H1 (cell line): ENCODE data around the gene NOL4L. TPM values are rescaled to one million over a fixed set of nuclear protein-coding genes. Genes with fewer than 3 reads are reported as not detected.

Experiments
- CTCF ChIA-PET: fragments of 300-600 bp; sonication (Branson Sonifier 250); formaldehyde crosslinking; loops from one replicate; lab custom pipeline; 2021; ENCODE audit not compliant: partially characterized antibody; lab: Charles Lee
- POLR2A ChIA-PET: fragments of 300-600 bp; sonication (Branson Sonifier 250); formaldehyde crosslinking; loops from one replicate; lab custom pipeline; 2021; ENCODE audit warnings: inconsistent platforms; ENCODE audit not compliant: partially characterized antibody; lab: Charles Lee
- DNase-seq, 2 experiments: peaks; one replicate each; pipeline versions ENCODE4 v3.0.0 to v3.0.0-alpha.2; 2010 to 2022; ENCODE audit warnings: low spot score in 2 of 2, low read depth in 1 of 2, mixed read lengths in 1 of 2
- FAIRE-seq: peaks from 2 replicates; lab custom pipeline; 2011; peaks lifted over from hg19 to GRCh38; lab: Jason Lieb, UNC
- H2AFZ ChIP-seq: 2 replicates; pipeline ENCODE4 v1.8.1; 2012; ENCODE audit warnings: low read length, inconsistent platforms
- H2AK5ac ChIP-seq: 2 replicates; pipeline ENCODE4 v1.6.1; 2013; ENCODE audit warnings: low read depth, low read length
- H2BK120ac ChIP-seq: replicated peaks from 2 replicates; pipeline ENCODE3; 2013; ENCODE audit warnings: low read depth, low read length, inconsistent platforms
- H2BK12ac ChIP-seq: 2 replicates; pipeline ENCODE4 v1.6.1; 2013; ENCODE audit warnings: low read depth, low read length
- H2BK15ac ChIP-seq: 2 replicates; pipeline ENCODE4 v1.6.1; 2013; ENCODE audit warnings: low read length
- H2BK20ac ChIP-seq: 2 replicates; pipeline ENCODE4 v1.6.1; 2013; ENCODE audit warnings: low read length
- H2BK5ac ChIP-seq: 2 replicates; pipeline ENCODE4 v1.6.1; 2013; ENCODE audit warnings: low read depth, low read length
- H3K14ac ChIP-seq: 2 replicates; pipeline ENCODE4 v1.6.1; 2013; ENCODE audit warnings: inconsistent platforms; ENCODE audit not compliant: insufficient read length
- H3K18ac ChIP-seq: 2 replicates; pipeline ENCODE4 v1.6.1; 2013; ENCODE audit warnings: low read length; ENCODE audit errors: extremely low read depth
- H3K23ac ChIP-seq: 2 replicates; pipeline ENCODE4 v1.6.1; 2013; ENCODE audit warnings: inconsistent platforms; ENCODE audit not compliant: insufficient read length
- H3K23me2 ChIP-seq: 2 replicates; pipeline ENCODE4 v1.6.1; 2013; ENCODE audit warnings: low read depth, low read length
- H3K27ac ChIP-seq: 2 replicates; pipeline ENCODE4 v1.6.1; 2011; ENCODE audit warnings: low read depth, low read length, inconsistent platforms
- H3K27me3 ChIP-seq, 4 experiments: replicated peaks in 1 of 4; 1 replicate in 1 of 4; 2 replicates in 3 of 4; pipeline versions ENCODE4 v1.6.1 to v1.8.1; 2011 to 2013; ENCODE audit warnings: low read length in 3 of 4, mild to moderate bottlenecking in 3 of 4, inconsistent platforms in 2 of 4, mixed read lengths in 2 of 4, moderate library complexity in 1 of 4; ENCODE audit not compliant: control insufficient read depth in 3 of 4, insufficient read depth in 3 of 4; ENCODE audit errors: extremely low read depth in 1 of 4
- H3K36me3 ChIP-seq, 4 experiments: 2 replicates each; pipeline versions ENCODE4 v1.6.1 to v1.8.1; 2011 to 2013; ENCODE audit warnings: mild to moderate bottlenecking in 4 of 4, low read length in 3 of 4, moderate library complexity in 2 of 4, control low read depth in 1 of 4, inconsistent platforms in 1 of 4; ENCODE audit not compliant: insufficient read depth in 4 of 4, control insufficient read depth in 2 of 4
- H3K4ac ChIP-seq: replicated peaks from 2 replicates; pipeline ENCODE3; 2013; ENCODE audit warnings: low read length, low read depth, mixed read lengths, inconsistent platforms; ENCODE audit not compliant: insufficient read length
- H3K4me1 ChIP-seq, 4 experiments: replicated peaks in 1 of 4; 1 replicate in 1 of 4; 2 replicates in 3 of 4; pipeline versions ENCODE4 v1.6.1 to v1.8.1; 2011 to 2013; ENCODE audit warnings: low read length in 3 of 4, inconsistent platforms in 2 of 4, mixed read lengths in 1 of 4; ENCODE audit not compliant: insufficient read depth in 4 of 4, control insufficient read depth in 3 of 4
- H3K4me2 ChIP-seq, 2 experiments: 2 replicates each; pipeline versions ENCODE4 v1.6.1 to v1.8.1; 2011 to 2013; ENCODE audit warnings: low read depth in 2 of 2, low read length in 2 of 2, control low read depth in 1 of 2, inconsistent platforms in 1 of 2, mild to moderate bottlenecking in 1 of 2; ENCODE audit not compliant: insufficient read depth in 1 of 2
- H3K4me3 ChIP-seq, 4 experiments: fragments of 200-600, 300-600 bp in 1 of 4; sonication (generic), shearing (Covaris generic), sonication (Bioruptor Twin) in 1 of 4; 2 replicates each; pipeline versions ENCODE4 v1.5.1 to v1.8.1; 2011 to 2016; ENCODE audit warnings: low read length in 4 of 4, low read depth in 3 of 4, control low read depth in 2 of 4, inconsistent platforms in 2 of 4, mild to moderate bottlenecking in 2 of 4, mixed read lengths in 1 of 4, moderate library complexity in 1 of 4; ENCODE audit not compliant: insufficient read depth in 2 of 4; ENCODE audit errors: extremely low read depth in 1 of 4
- H3K56ac ChIP-seq: replicated peaks from 2 replicates; pipeline ENCODE3; 2013; ENCODE audit warnings: low read depth, mild to moderate bottlenecking, mixed read lengths, low read length, inconsistent platforms; ENCODE audit not compliant: insufficient read length
- H3K79me1 ChIP-seq: 2 replicates; pipeline ENCODE4 v1.6.1; 2013; ENCODE audit warnings: low read depth, low read length, control low read depth
- H3K79me2 ChIP-seq, 2 experiments: 2 replicates each; pipeline versions ENCODE4 v1.6.1 to v1.8.1; 2012 to 2013; ENCODE audit warnings: low read length in 2 of 2, mild to moderate bottlenecking in 2 of 2, inconsistent platforms in 1 of 2; ENCODE audit not compliant: insufficient read depth in 2 of 2, control insufficient read depth in 1 of 2
- H3K9ac ChIP-seq, 4 experiments: replicated peaks in 1 of 4; 1 replicate in 1 of 4; 2 replicates in 3 of 4; pipeline versions ENCODE4 v1.6.1 to v1.8.1; 2011 to 2013; ENCODE audit warnings: low read depth in 3 of 4, low read length in 3 of 4, control low read depth in 2 of 4, mild to moderate bottlenecking in 2 of 4, moderate library complexity in 2 of 4, inconsistent platforms in 1 of 4; ENCODE audit errors: extremely low read depth in 1 of 4
- H3K9me3 ChIP-seq, 2 experiments: 2 replicates each; pipeline versions ENCODE4 v1.6.1 to v1.8.1; 2012 to 2013; ENCODE audit warnings: mild to moderate bottlenecking in 2 of 2, moderate library complexity in 2 of 2, control low read depth in 1 of 2, inconsistent platforms in 1 of 2, low read depth in 1 of 2, low read length in 1 of 2, mixed read lengths in 1 of 2; ENCODE audit not compliant: insufficient read depth in 2 of 2
- H4K20me1 ChIP-seq, 2 experiments: replicated peaks in 1 of 2; 2 replicates each; pipeline versions ENCODE3 to v1.8.1; 2011 to 2013; ENCODE audit warnings: inconsistent platforms in 2 of 2, low read length in 2 of 2, mild to moderate bottlenecking in 1 of 2; ENCODE audit not compliant: insufficient read depth in 2 of 2, control insufficient read depth in 1 of 2
- H4K5ac ChIP-seq: 2 replicates; pipeline ENCODE4 v1.6.1; 2013; ENCODE audit warnings: low read length, low read depth, mixed read lengths, inconsistent platforms; ENCODE audit not compliant: insufficient read length
- H4K8ac ChIP-seq: 2 replicates; pipeline ENCODE4 v1.8.0; 2013; ENCODE audit warnings: mild to moderate bottlenecking, moderate library complexity, low read length, inconsistent platforms; ENCODE audit not compliant: insufficient read depth; ENCODE audit errors: extremely low read depth
- H4K91ac ChIP-seq: replicated peaks from 2 replicates; pipeline ENCODE3; 2013; ENCODE audit warnings: low read length, mixed read lengths, inconsistent platforms; ENCODE audit not compliant: insufficient read length
- HDAC6 ChIP-seq: IDR thresholded peaks from one replicate; pipeline ENCODE4 v1.7.1; 2012; ENCODE audit warnings: low read depth, mild to moderate bottlenecking, inconsistent platforms, low read length, moderate library complexity
- WGBS, 2 experiments: shearing (Covaris generic) in 1 of 2; methylation state at CpG; one replicate each; pipeline versions ENCODE4 v1.1.6 to v1.1.7; 2013 to 2015; ENCODE audit warnings: low lambda C conversion rate in 2 of 2, mixed read lengths in 2 of 2, inconsistent platforms in 1 of 2, low coverage in 1 of 2, missing lambda C conversion rate in 1 of 2; ENCODE audit not compliant: insufficient replicate concordance in 2 of 2, insufficient coverage in 1 of 2, insufficient read length in 1 of 2; ENCODE audit errors: extremely low coverage in 1 of 2, missing lambda C conversion rate in 1 of 2; 5-methylcytosine and 5-hydroxymethylcytosine counted together
- polyA plus RNA-seq, 7 experiments: library from polyadenylated mRNA; depleted of rRNA in 3 of 7; stranded (reverse) in 5 of 7; unstranded in 2 of 7; fragments of >200 nt in 5 of 7; fragments of 200-250 nt in 2 of 7; gene quantifications; 1 replicate in 5 of 7; 2 replicates in 1 of 7; 4 replicates in 1 of 7; pipeline versions ENCODE4 v1.2.1 to v1.2.3, GENCODE V29; 2011 to 2013; ENCODE audit warnings: missing spikeins in 2 of 7, mixed read lengths in 2 of 7
- total RNA-seq: library from RNA; stranded (reverse); fragmentation: NEBNext Ultra II Directional; extraction: Animal tissue kit (Norgen Biotek cat#: 25700); gene quantifications from 2 replicates; pipeline ENCODE4 v1.2.1, GENCODE V29; 2021

NOL4L gene
- total and polyA plus RNA-seq, 2 of the 8 experiments (the other 6 are each of a cell fraction or from before 2014, with no cell fraction given) = 15.3 to 23.7 TPM

GRCh38 chr20:32485770-32486478 lies 99.2 kb downstream of the NOL4L start:
- Histone ChIP-seq H3K4me3 (no peak overlapping the region), H3K4ac (no peak overlapping the region), H2AK5ac (no peak overlapping the region; the same call in 1 of the 2 replicates), H3K9ac (no peak overlapping the region), H4K91ac (no peak overlapping the region), H3K79me1 (peaks cover 3% of the 10 kb centered on the region), H2BK12ac (no peak overlapping the region), H2BK20ac (no peak overlapping the region), H3K56ac (no peak overlapping the region), H3K4me2 (no peak overlapping the region; a peak in 1 of 4 replicates), H3K79me2 (peaks cover under 1 to 11% of the 10 kb centered on the region in 2 experiments; a peak in 2 of 4 replicates), H3K27me3 (no peaks in the 10 kb centered on the region), H3K4me1 (peaks cover 6 to 8% (median 7%) of the 10 kb centered on the region in 4 experiments; a peak in 6 of 7 replicates), H2BK15ac (no peak overlapping the region), H3K36me3 (no peaks in the 10 kb centered on the region), H4K8ac (no peak overlapping the region), H3K27ac (no peak overlapping the region), H3K18ac (no peak overlapping the region), H3K23ac (no peak overlapping the region), H3K23me2 (peaks cover 8% of the 10 kb centered on the region; the same call in 1 of the 2 replicates), H4K5ac (no peak overlapping the region), H4K20me1 (peaks cover 1 to 4% of the 10 kb centered on the region in 2 experiments), H3K9me3 (peaks cover 0 to 4% of the 10 kb centered on the region in 2 experiments; a peak in 1 of 4 replicates), H3K14ac (no peak overlapping the region), H2BK120ac (no peak overlapping the region), H2AFZ (no peak overlapping the region), H2BK5ac (no peak overlapping the region)
- DNase-seq (no peak), FAIRE-seq (no peak)
- CTCF ChIA-PET = interaction anchor here (0.6 to 2.4 kb wide), 21 partner anchors 9 to 176 kb away, joined by 3 to 32 read pairs (median 4); no protein-coding TSS in a partner anchor
- 71% methylated on average over 5 of the region's 5 CpGs; no CpG with 5 or more reads in 1 of the 2 experiments for WGBS, 2 experiments
- POLR2A ChIA-PET = interaction anchor here (0.5 to 1.9 kb wide), 4 partner anchors 10 to 279 kb away, joined by 3 to 5 read pairs (median 4); no protein-coding TSS in a partner anchor
- TF ChIP-seq HDAC6 = no peak
